Skeletal muscle satellite cell (primary cell): ENCODE results near the gene ZNF184.
"Not testable (repeated sequence)": the region's sequence is repeated elsewhere in the genome, so short reads cannot be mapped to it uniquely, and the experiment has no call there.

Experiments
- H3K27me3 ChIP-seq: 2 replicates; pipeline ENCODE4 v1.7.0; 2013; ENCODE audit warnings: low read length; ENCODE audit not compliant: control insufficient read depth, insufficient read depth
- H3K36me3 ChIP-seq: 2 replicates; pipeline ENCODE4 v1.7.0; 2013; ENCODE audit warnings: mild to moderate bottlenecking, control low read depth, low read length; ENCODE audit not compliant: insufficient read depth
- H3K4me1 ChIP-seq: 2 replicates; pipeline ENCODE4 v1.7.0; 2013; ENCODE audit warnings: low read length; ENCODE audit not compliant: control insufficient read depth, insufficient read depth
- H3K4me2 ChIP-seq: 2 replicates; pipeline ENCODE4 v1.7.0; 2013; ENCODE audit warnings: mild to moderate bottlenecking, low read length
- H3K4me3 ChIP-seq: 2 replicates; pipeline ENCODE4 v1.7.0; 2013; ENCODE audit warnings: low read length
- H3K9ac ChIP-seq: 2 replicates; pipeline ENCODE4 v1.7.0; 2013; ENCODE audit warnings: mild to moderate bottlenecking, low read depth, low read length, moderate library complexity
- H3K9me3 ChIP-seq: replicated peaks from 2 replicates; pipeline ENCODE4 v1.7.0; 2013; ENCODE audit warnings: mild to moderate bottlenecking, control low read depth, low read length

The ZNF184 gene

DNA sequence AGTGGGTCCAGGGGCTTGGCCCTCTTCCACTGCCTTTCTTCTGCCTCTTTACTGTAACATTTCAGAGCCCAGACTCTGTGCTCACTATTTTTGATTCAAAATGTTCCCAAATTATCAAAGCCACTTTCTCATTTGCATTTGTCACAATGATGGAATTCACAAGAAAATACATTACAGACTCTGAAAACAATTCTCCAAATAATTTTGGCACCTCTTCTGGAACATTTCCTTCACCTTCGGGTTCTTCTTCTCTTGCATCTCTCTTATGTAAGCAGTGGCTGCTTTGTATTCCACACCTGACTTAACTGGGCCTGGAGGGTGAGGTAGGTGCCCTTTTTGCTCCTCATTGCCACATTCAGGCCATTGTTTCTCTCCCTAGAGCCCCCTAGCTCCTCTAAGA lies 30.0 kb downstream of the ZNF184 start:
- Histone ChIP-seq H3K4me3 (no peak overlapping the region), H3K36me3 (no peaks in the 10 kb centered on the region), H3K4me1 (no peaks in the 10 kb centered on the region), H3K9me3 (peaks cover 10% of the 10 kb centered on the region), H3K27me3 (no peaks in the 10 kb centered on the region), H3K9ac (no peak overlapping the region), H3K4me2 (no peak overlapping the region)

DNA sequence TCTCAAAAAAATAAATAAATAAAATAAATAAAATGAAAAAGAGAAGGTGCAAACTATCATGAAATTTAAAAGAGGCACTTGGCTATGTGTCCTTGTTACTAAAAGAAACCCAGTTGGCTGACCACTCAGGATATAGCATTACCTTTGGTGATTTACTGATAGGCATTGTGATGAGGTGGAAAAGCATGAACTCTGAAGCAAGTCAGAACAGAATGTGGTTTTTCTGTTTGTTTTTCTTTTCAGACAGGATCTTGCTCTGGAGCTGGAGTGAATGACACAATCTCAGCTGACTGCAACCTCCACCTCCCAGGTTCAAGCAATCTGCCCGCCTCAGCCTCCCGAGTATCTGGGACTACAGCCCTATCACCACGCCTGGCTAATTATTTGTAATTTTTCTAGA lies 31.9 kb downstream of the ZNF184 start:
- H3K4me1 ChIP-seq: no peaks in the 10 kb centered on the region
- H3K4me3 ChIP-seq: no peak overlapping the region
- H3K9me3 ChIP-seq: peaks cover 7% of the 10 kb centered on the region
- no peak overlapping the region for H3K4me2 ChIP-seq
- H3K9ac ChIP-seq: no peak overlapping the region
- no peaks in the 10 kb centered on the region for H3K27me3 ChIP-seq
- H3K36me3 ChIP-seq: no peaks in the 10 kb centered on the region

DNA sequence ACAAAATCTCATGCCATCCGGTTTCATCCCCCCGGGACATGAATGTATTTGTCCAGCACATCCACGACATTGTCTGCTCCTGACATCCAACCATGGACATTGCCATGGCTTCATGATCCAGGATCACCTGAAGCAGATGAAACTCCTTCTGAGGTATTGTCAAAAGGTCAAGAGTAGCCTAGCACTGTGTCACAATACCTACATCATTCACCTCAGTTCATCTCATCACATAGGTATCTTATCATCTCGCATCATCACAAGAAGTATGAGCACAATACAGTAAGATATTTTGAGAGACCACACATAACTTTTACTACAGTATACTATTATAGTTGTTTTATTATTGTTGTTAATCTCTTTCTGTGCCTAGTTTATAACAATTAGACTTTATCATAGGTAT lies 33.5 kb downstream of the ZNF184 start:
- Histone ChIP-seq H3K9me3 (no peaks in the 10 kb centered on the region), H3K4me1 (no peaks in the 10 kb centered on the region), H3K36me3 (no peaks in the 10 kb centered on the region), H3K4me2 (no peak overlapping the region), H3K27me3 (no peaks in the 10 kb centered on the region), H3K9ac (no peak overlapping the region), H3K4me3 (no peak overlapping the region)

DNA sequence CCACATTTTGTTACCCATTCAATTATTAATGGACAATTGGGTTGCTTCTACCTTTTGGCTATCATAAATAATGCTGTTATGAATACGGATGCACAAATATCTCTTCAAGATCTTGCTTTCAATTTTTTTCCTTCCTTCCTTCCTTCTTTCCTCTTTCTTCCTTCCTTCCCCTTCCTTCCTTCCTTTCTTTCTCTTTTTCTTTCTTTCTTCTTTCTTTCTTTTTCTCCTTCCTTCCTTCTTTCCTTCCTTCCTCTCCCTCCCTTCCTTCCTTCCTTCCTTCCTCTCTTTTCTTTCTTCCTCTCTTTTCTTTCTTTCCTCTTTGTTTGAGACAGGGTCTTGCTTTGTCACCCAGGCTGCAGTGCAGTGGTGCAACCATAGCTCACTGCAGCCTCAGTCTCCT lies 39.2 kb downstream of the ZNF184 start:
- Histone ChIP-seq H3K9ac (no peak overlapping the region), H3K27me3 (no peaks in the 10 kb centered on the region), H3K36me3 (no peaks in the 10 kb centered on the region), H3K9me3 (no peaks in the 10 kb centered on the region), H3K4me3 (no peak overlapping the region), H3K4me1 (no peaks in the 10 kb centered on the region), H3K4me2 (no peak overlapping the region)

DNA sequence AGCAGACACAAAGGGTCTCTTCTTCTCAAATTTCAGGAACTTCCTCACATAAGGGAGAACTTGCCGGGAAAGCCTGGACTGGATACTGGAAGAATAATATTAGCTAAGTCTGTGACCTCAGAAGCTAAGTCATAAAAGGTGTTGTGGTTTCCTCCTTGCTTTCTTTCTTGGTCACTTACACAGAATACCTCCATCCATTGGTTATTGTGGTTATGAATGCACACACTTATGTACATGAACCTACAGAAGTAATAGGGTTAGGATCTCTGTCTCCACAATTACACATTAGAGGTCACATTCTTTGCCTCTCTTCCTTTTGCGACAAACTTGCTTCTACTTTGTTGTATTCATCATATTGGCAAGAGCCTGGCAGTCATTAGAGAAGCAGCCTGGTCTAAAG lies 43.9 kb downstream of the ZNF184 start:
- H3K9me3 ChIP-seq: no peaks in the 10 kb centered on the region
- no peak overlapping the region for H3K4me3 ChIP-seq
- H3K36me3 ChIP-seq: no peaks in the 10 kb centered on the region
- H3K27me3 ChIP-seq: no peaks in the 10 kb centered on the region
- no peak overlapping the region for H3K4me2 ChIP-seq
- H3K4me1 ChIP-seq: no peaks in the 10 kb centered on the region
- no peak overlapping the region for H3K9ac ChIP-seq

- Histone ChIP-seq H3K36me3 (no peaks in the 10 kb centered on the region), H3K4me3 (no peak overlapping the region), H3K27me3 (no peaks in the 10 kb centered on the region), H3K4me2 (no peak overlapping the region), H3K4me1 (no peaks in the 10 kb centered on the region), H3K9ac (no peak overlapping the region), H3K9me3 (no peaks in the 10 kb centered on the region)
These were observed 44.4 kb downstream of the ZNF184 start for GRCh38 chr6:27428502-27428901.

- no peaks in the 10 kb centered on the region for H3K4me1 ChIP-seq
- H3K36me3 ChIP-seq: no peaks in the 10 kb centered on the region
- H3K4me3 ChIP-seq: no peak overlapping the region
- H3K9me3 ChIP-seq: no peaks in the 10 kb centered on the region
- no peak overlapping the region for H3K9ac ChIP-seq
- H3K27me3 ChIP-seq: no peaks in the 10 kb centered on the region
- H3K4me2 ChIP-seq: no peak overlapping the region
These were observed 46.8 kb downstream of the ZNF184 start for GRCh38 chr6:27426045-27426620.

DNA sequence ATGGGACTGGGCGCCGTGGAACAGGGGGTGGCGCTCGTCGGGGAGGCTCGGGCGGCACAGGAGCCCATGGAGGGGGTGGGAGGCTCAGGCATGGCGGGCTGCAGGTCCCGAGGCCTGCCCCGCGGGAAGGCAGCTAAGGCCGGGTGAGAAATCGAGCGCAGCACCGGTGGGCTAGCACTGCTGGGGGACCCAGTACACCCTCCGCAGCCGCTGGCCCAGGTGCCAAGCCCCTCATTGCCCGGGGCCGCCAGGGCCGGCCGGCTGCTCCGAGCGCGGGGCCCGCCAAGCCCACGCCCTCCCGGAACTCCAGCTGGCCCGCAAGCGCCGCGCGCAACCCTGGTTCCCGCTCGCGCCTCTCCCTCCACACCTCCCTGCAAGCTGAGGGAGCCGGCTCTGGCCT lies 48.1 kb downstream of the ZNF184 start:
- H3K4me1 ChIP-seq, H3K27me3 ChIP-seq, H3K9ac ChIP-seq, H3K36me3 ChIP-seq, H3K4me3 ChIP-seq, H3K4me2 ChIP-seq, H3K9me3 ChIP-seq: not testable (repeated sequence)

DNA sequence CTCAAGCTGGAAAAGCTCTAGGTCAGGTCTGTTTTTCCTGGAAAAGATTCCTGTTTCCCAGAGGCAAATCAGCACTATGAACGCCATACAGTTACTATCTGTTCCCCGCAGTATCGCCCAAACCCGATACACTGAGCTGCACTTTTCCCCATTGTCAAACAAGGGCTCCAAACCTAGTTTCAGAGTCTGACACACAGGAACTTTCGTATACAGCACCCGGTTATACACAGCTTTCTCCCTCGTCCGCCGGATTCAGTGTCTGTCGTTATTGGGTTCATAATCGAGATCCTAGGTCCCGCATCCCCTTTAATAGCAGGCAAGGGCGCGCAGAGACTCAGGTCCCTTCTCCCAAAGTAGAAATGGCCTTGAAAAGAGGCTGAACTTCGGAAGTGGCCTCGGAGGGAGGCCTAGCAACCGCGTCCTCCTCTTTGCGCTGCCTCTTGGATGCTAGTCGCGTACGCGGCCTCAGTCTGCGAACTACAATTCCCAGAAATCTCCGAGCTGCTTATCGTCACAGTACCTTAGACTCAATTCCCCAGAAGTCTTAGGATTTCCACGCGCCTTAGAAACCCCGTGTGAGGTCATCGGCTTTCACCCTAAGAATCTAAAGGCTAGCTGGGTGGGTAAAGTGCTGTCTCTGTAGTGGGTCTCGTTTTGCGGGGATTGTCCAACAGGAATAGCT lies 50.1 kb downstream of the ZNF184 start:
- no peaks in the 10 kb centered on the region for H3K9me3 ChIP-seq
- H3K9ac ChIP-seq: no peak overlapping the region
- no peaks in the 10 kb centered on the region for H3K4me1 ChIP-seq
- H3K36me3 ChIP-seq: no peaks in the 10 kb centered on the region
- no peaks in the 10 kb centered on the region for H3K27me3 ChIP-seq
- H3K4me2 ChIP-seq: no peak overlapping the region
- no peak overlapping the region for H3K4me3 ChIP-seq

DNA sequence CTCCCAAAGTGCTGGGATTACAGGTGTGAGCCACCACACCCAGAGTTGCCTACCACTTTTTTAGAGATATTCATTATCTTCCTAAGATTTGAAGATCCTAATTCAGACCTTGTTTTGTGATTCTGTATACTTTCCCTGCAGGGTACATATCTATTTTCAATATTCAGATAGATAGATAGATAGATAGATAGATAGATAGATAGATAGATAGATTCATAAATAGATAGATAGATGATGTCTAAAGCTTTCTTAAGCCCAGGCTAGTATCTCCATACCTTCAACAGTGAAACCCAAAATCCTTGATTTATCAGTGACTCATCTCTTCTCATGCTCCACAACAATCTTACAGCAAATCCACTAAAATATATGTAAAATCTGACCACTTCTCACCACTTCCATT lies 53.5 kb downstream of the ZNF184 start:
- Histone ChIP-seq H3K4me2 (no peak overlapping the region), H3K9ac (no peak overlapping the region), H3K27me3 (no peaks in the 10 kb centered on the region), H3K4me1 (no peaks in the 10 kb centered on the region), H3K9me3 (no peaks in the 10 kb centered on the region), H3K4me3 (no peak overlapping the region), H3K36me3 (no peaks in the 10 kb centered on the region)

GRCh38 chr6:27415898-27416297 lies 57.0 kb downstream of the ZNF184 start:
- Histone ChIP-seq H3K4me2 (no peak overlapping the region), H3K4me3 (no peak overlapping the region), H3K27me3 (no peaks in the 10 kb centered on the region), H3K36me3 (no peaks in the 10 kb centered on the region), H3K9me3 (no peaks in the 10 kb centered on the region), H3K9ac (no peak overlapping the region), H3K4me1 (no peaks in the 10 kb centered on the region)

DNA sequence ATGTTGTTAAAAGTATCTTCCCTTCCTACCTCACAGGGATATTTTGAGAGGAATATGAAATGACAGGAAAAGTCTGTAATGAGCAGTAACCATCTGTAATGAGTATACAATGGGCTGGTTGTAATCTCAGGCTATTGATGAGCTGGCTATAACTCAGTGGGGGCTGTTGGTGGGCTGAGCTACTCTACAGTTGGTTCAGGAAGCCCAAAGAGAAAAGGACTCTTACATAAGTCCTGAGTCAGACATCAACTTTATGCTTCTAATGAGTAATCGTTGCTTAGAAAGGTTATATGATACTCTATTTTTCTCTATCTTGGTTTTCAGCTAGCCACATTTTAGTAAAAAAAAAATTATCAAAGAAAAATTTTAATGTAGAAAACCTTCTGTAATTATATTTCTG lies 57.9 kb downstream of the ZNF184 start:
- no peak overlapping the region for H3K9ac ChIP-seq
- no peak overlapping the region for H3K4me2 ChIP-seq
- no peaks in the 10 kb centered on the region for H3K4me1 ChIP-seq
- no peaks in the 10 kb centered on the region for H3K27me3 ChIP-seq
- H3K9me3 ChIP-seq: no peaks in the 10 kb centered on the region
- H3K36me3 ChIP-seq: no peaks in the 10 kb centered on the region
- H3K4me3 ChIP-seq: no peak overlapping the region
